GM13976 (cell line): ENCODE measurements around the gene NRP2.

Source experiments
- DNase-seq: peaks from one replicate; pipeline ENCODE4 v3.0.0; 2012; ENCODE audit warnings: low spot score
- CTCF ChIP-seq: IDR thresholded peaks from 2 replicates; pipeline ENCODE4 v1.5.1; 2012; ENCODE audit warnings: borderline replicate concordance, mild to moderate bottlenecking; ENCODE audit not compliant: insufficient read depth; ENCODE audit errors: extremely low read depth, missing control alignments, control extremely low read depth
- in situ Hi-C: fragments of 300-500 bp; cut with MboI; formaldehyde crosslinking; loops from one replicate; pipeline ENCODE4 v1.12.0; 2022; ENCODE audit warnings: low sequenced_read_pairs, mixed read lengths, inconsistent platforms; ENCODE audit not compliant: unreplicated experiment

Gene NRP2

GRCh38 chr2:205665791-205666190 lies 16.5 kb upstream of the NRP2 start:
- no peak for DNase-seq
- no peak for TF ChIP-seq CTCF
- in situ Hi-C loops = no loop called here

- in situ Hi-C loops = no loop called here
- TF ChIP-seq CTCF = no peak
- no peak for DNase-seq
Observed at GRCh38 chr2:205670292-205670691, 12.0 kb upstream of the NRP2 start.

- no peak for TF ChIP-seq CTCF
- no peak for DNase-seq
- in situ Hi-C loops = no loop called here
Observed at GRCh38 chr2:205673312-205673711, 9.0 kb upstream of the NRP2 start.

GRCh38 chr2:205675861-205676516 lies 6.3 kb upstream of the NRP2 start:
- TF ChIP-seq CTCF = peak; percentile 63
- in situ Hi-C loops = no loop called here
- peak; percentile 34 for DNase-seq

GRCh38 chr2:205678541-205679142 lies 3.7 kb upstream of the NRP2 start:
- in situ Hi-C loops = no loop called here
- TF ChIP-seq CTCF = no peak
- DNase-seq = no peak

GRCh38 chr2:205679410-205680009 lies 2.8 kb upstream of the NRP2 start:
- no peak for DNase-seq
- no peak for TF ChIP-seq CTCF
- in situ Hi-C loops = no loop called here

- TF ChIP-seq CTCF = peak; percentile 48
- in situ Hi-C loops = no loop called here
- DNase-seq = peak; percentile 55
Observed at GRCh38 chr2:205680067-205680466, 2.2 kb upstream of the NRP2 start.
